ENCODE results near the gene HAUS8. TPM values are rescaled to one million over a fixed set of nuclear protein-coding genes. Genes with fewer than 3 reads are reported as not detected.

The HAUS8 gene
- total and polyA plus RNA-seq, 2 of the 8 experiments (the other 6 are each of a cell fraction or from before 2014, with no cell fraction given) = 18.4 to 23.2 TPM

DNA sequence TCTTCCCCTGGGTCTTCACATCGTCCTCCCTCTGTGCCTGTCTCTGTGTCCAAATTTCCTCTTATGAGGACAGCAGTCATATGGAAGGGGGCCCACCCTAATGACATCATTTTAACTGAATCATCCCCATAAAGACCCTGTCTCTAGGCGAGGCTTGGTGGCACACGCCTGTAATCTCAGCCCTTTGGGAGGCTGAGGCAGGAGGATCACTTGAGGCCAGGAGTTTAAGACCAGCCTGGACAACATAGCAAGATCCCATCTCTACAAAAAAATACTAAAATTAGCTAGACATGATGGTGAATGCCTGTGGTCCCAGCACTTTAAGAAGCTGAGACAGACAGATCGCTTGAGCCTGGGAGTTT lies 5.2 kb upstream of the HAUS8 start:
- Histone ChIP-seq H3K79me2 (ENCODE audit: control insufficient read depth in 1 of 2, insufficient read depth in 2 of 2, low read length in 2 of 2) (peaks cover 4 to 78% of the 10 kb centered on the region in 2 experiments; a peak in 3 of 4 replicates), H3K56ac (replicated peaks; ENCODE audit: insufficient read length, low read depth, low read length) (no peak overlapping the region), H3K9ac (replicated peaks in 1 of 4; ENCODE audit: extremely low read depth in 1 of 4, low read depth in 3 of 4, low read length in 3 of 4) (no peak overlapping the region), H2BK15ac (ENCODE audit: low read length) (no peak overlapping the region), H2BK120ac (replicated peaks; ENCODE audit: low read depth, low read length) (no peak overlapping the region), H3K4me2 (ENCODE audit: insufficient read depth in 1 of 2, low read depth in 2 of 2, low read length in 2 of 2) (no peak overlapping the region), H2BK20ac (ENCODE audit: low read length) (no peak overlapping the region), H2BK5ac (ENCODE audit: low read depth, low read length) (no peak overlapping the region), H4K20me1 (replicated peaks in 1 of 2; ENCODE audit: control insufficient read depth in 1 of 2, insufficient read depth in 2 of 2, low read length in 2 of 2) (peaks cover 12 to 32% of the 10 kb centered on the region in 2 experiments), H3K4me3 (ENCODE audit: extremely low read depth in 1 of 4, insufficient read depth in 2 of 4, low read depth in 3 of 4, low read length in 4 of 4) (no peak overlapping the region), H3K23ac (ENCODE audit: insufficient read length) (no peak overlapping the region), H3K9me3 (ENCODE audit: insufficient read depth in 2 of 2, low read depth in 1 of 2, low read length in 1 of 2) (no peaks in the 10 kb centered on the region), H3K27ac (ENCODE audit: low read depth, low read length) (no peak overlapping the region), H3K4ac (replicated peaks; ENCODE audit: insufficient read length, low read depth, low read length) (no peak overlapping the region), H2AFZ (ENCODE audit: low read length) (no peak overlapping the region), H3K36me3 (ENCODE audit: control insufficient read depth in 2 of 4, insufficient read depth in 4 of 4, low read length in 3 of 4) (no peaks in the 10 kb centered on the region; a peak in 1 of 8 replicates), H4K5ac (ENCODE audit: insufficient read length, low read depth, low read length) (no peak overlapping the region), H3K18ac (ENCODE audit: extremely low read depth, low read length) (no peak overlapping the region), H3K79me1 (ENCODE audit: low read depth, low read length) (peaks cover 28% of the 10 kb centered on the region), H4K8ac (ENCODE audit: extremely low read depth, insufficient read depth, low read length) (no peak overlapping the region), H3K14ac (ENCODE audit: insufficient read length) (no peak overlapping the region), H2BK12ac (ENCODE audit: low read depth, low read length) (no peak overlapping the region), H2AK5ac (ENCODE audit: low read depth, low read length) (no peak overlapping the region), H3K4me1 (replicated peaks in 1 of 4; ENCODE audit: control insufficient read depth in 3 of 4, insufficient read depth in 4 of 4, low read length in 3 of 4) (peaks cover 3 to 5% (median 4%) of the 10 kb centered on the region in 4 experiments; a peak in 6 of 7 replicates), H3K27me3 (replicated peaks in 1 of 4; ENCODE audit: control insufficient read depth in 3 of 4, extremely low read depth in 1 of 4, insufficient read depth in 3 of 4, low read length in 3 of 4) (no peaks in the 10 kb centered on the region), H3K23me2 (ENCODE audit: low read depth, low read length) (peaks cover 7% of the 10 kb centered on the region; the same call in 1 of the 2 replicates), H4K91ac (replicated peaks; ENCODE audit: insufficient read length, low read length) (no peak overlapping the region)
- no peak for DNase-seq (ENCODE audit: low read depth in 1 of 2, low spot score in 2 of 2)
- CTCF ChIA-PET (ENCODE audit: partially characterized antibody) = interaction anchor here (0.7 kb wide), 1 partner anchor 9 kb away, joined by 3 read pairs; no protein-coding TSS in a partner anchor
- POLR2A ChIA-PET (ENCODE audit: partially characterized antibody) = interaction anchor here (0.6 kb wide), 1 partner anchor 255 kb away, joined by 3 read pairs; no protein-coding TSS in a partner anchor
- 87% methylated on average over 4 of the region's 4 CpGs; no CpG with 5 or more reads in 1 of the 2 experiments for WGBS, 2 experiments (ENCODE audit: extremely low coverage in 1 of 2, insufficient coverage in 1 of 2, insufficient read length in 1 of 2, insufficient replicate concordance in 2 of 2, low coverage in 1 of 2, low lambda C conversion rate in 2 of 2, missing lambda C conversion rate in 1 of 2)
- no peak for FAIRE-seq
- TF ChIP-seq CREB1 (IDR thresholded peaks at IDR 0.05) = no peak
- TF ChIP-seq EP300 (IDR thresholded peaks at IDR 0.05; ENCODE audit: borderline replicate concordance in 1 of 2, low read depth in 2 of 2, low read length in 2 of 2) = no peak
- TF ChIP-seq, protein P1, sequence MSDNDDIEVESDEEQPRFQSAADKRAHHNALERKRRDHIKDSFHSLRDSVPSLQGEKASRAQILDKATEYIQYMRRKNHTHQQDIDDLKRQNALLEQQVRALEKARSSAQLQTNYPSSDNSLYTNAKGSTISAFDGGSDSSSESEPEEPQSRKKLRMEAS (IDR thresholded peaks at IDR 0.05) = no peak
- no peak for TF ChIP-seq KDM5A (IDR thresholded peaks at IDR 0.05; ENCODE audit: low read length)
- no peak for TF ChIP-seq KDM4A (IDR thresholded peaks at IDR 0.05; ENCODE audit: low read depth, low read length, severe bottlenecking)
- TF ChIP-seq, protein P2, sequence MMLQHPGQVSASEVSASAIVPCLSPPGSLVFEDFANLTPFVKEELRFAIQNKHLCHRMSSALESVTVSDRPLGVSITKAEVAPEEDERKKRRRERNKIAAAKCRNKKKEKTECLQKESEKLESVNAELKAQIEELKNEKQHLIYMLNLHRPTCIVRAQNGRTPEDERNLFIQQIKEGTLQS (IDR thresholded peaks at IDR 0.05; ENCODE audit: insufficient read depth, low read depth, low read length) = no peak
- no peak for TF ChIP-seq POLR2A (IDR thresholded peaks at IDR 0.05; ENCODE audit: control extremely low read depth in 1 of 2, low read depth in 2 of 2, low read length in 2 of 2)
- TF ChIP-seq CEBPB (IDR thresholded peaks at IDR 0.05; ENCODE audit: low read depth, low read length) = no peak
- TF ChIP-seq RNF2 (IDR thresholded peaks at IDR 0.05; ENCODE audit: borderline replicate concordance, low read depth, low read length, missing control alignments, poor library complexity, severe bottlenecking) = no peak
- TF ChIP-seq NRF1 (IDR thresholded peaks at IDR 0.05; ENCODE audit: low read depth, low read length) = no peak
- TF ChIP-seq RXRA (IDR thresholded peaks at IDR 0.05; ENCODE audit: insufficient read depth, low read depth, low read length) = no peak
- no peak for TF ChIP-seq TBP (IDR thresholded peaks at IDR 0.05; ENCODE audit: low read depth, low read length)

All from H1 (cell line).